Gastroesophageal sphincter (tissue), 3 donors: ENCODE measurements around the gene MCM10.

Experiments
- POLR2A ChIP-seq, 2 donors: fragments of 450-650 bp; IDR thresholded peaks; one replicate each; pipeline ENCODE4 v1.6.1; 2017; ENCODE audit warnings: antibody characterized with exemption in 2 of 2, mild to moderate bottlenecking in 2 of 2, moderate library complexity in 1 of 2
- POLR2AphosphoS5 ChIP-seq: sonication (generic); formaldehyde crosslinking; IDR thresholded peaks from one replicate; pipeline ENCODE4 v1.6.1; 2017; ENCODE audit warnings: antibody characterized with exemption
- TF ChIP-seq, protein P1 (sequence below), 4 experiments: fragments of 200-600 bp in 2 of 4; fragments of 450-650 bp in 2 of 4; sonication (generic) in 1 of 4; IDR thresholded peaks; one replicate each; pipeline ENCODE4 v1.5.1; 2017 to 2019; ENCODE audit warnings: antibody characterized with exemption in 4 of 4, mild to moderate bottlenecking in 2 of 4, moderate library complexity in 2 of 4

DNA sequence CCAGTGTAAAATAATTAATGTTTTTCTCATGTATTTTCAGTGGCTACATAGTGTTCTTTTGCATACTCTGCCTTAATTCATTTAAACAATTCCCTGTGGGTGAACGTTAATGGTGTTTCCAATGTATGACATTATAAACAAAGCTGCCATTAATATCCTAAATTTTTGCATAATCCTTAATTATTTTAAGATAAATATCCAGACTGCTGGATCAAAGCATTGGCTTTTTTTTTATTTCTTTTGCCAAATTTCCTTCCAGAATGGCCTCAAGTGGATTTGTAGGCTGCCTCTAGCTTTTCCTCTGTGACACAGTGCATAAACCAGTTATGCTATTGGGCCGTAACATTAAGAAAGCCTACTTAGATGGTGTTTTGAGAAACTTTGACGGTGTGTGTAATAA is 29.5 kb downstream of the MCM10 start:
- no peak for TF ChIP-seq POLR2AphosphoS5
- no peak for TF ChIP-seq POLR2A (IDR thresholded peaks at IDR 0.05)
- TF ChIP-seq, protein P1, sequence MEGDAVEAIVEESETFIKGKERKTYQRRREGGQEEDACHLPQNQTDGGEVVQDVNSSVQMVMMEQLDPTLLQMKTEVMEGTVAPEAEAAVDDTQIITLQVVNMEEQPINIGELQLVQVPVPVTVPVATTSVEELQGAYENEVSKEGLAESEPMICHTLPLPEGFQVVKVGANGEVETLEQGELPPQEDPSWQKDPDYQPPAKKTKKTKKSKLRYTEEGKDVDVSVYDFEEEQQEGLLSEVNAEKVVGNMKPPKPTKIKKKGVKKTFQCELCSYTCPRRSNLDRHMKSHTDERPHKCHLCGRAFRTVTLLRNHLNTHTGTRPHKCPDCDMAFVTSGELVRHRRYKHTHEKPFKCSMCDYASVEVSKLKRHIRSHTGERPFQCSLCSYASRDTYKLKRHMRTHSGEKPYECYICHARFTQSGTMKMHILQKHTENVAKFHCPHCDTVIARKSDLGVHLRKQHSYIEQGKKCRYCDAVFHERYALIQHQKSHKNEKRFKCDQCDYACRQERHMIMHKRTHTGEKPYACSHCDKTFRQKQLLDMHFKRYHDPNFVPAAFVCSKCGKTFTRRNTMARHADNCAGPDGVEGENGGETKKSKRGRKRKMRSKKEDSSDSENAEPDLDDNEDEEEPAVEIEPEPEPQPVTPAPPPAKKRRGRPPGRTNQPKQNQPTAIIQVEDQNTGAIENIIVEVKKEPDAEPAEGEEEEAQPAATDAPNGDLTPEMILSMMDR (IDR thresholded peaks at IDR 0.05): no peak
